K562 (cell line): ENCODE measurements around the gene SOX6. TPM values are rescaled to one million over a fixed set of nuclear protein-coding genes. Genes with fewer than 3 reads are reported as not detected.
A peak's percentile ranks its signal among the peaks of the same experiment; 100 is the strongest.

Source experiments
- ATAC-seq: fragments of 200-7000 bp; cut with Tn5 transposase; 3 replicates; pipeline ENCODE4 v1.9.1; 2020; ENCODE audit warnings: moderate library complexity
- BruUV-seq: library from RNA; stranded (reverse); fragments of 400-500 nt; replicated peaks from 2 replicates; lab custom pipeline; 2021; lab: Mats Ljungman, UMichigan
- CTCF ChIA-PET: fragments of 300-600 bp; formaldehyde crosslinking; extraction: SDS; loops from one replicate; lab custom pipeline; 2021; ENCODE audit warnings: low intra/inter-chr PET ratio; lab: Yijun Ruan, JAX
- POLR2A ChIA-PET: fragments of 300-600, 350-650 bp; sonication (Branson Sonifier 250); formaldehyde crosslinking; extraction: SDS; loops from one replicate; lab custom pipeline; 2021; ENCODE audit warnings: antibody characterized with exemption, inconsistent platforms; lab: Yijun Ruan, JAX
- DNase-seq, 4 experiments: peaks; one replicate each; pipeline versions ENCODE4 v3.0.0 to v3.0.0-alpha.2; 2011 to 2018; ENCODE audit warnings: low spot score in 3 of 4, mixed read lengths in 3 of 4; ENCODE audit errors: extremely low read depth in 1 of 4
- FAIRE-seq: peaks from 2 replicates; lab custom pipeline; 2011; peaks lifted over from hg19 to GRCh38; lab: Jason Lieb, UNC
- H2AFZ ChIP-seq: 2 replicates; pipeline ENCODE4 v1.6.0; 2011; ENCODE audit warnings: low read depth, low read length, control low read depth, inconsistent platforms
- H3K27ac ChIP-seq: fragments of 200-600 bp; 3 replicates; pipeline ENCODE4 v1.8.0; 2011; ENCODE audit warnings: low read depth, mild to moderate bottlenecking, control low read depth, inconsistent platforms, low read length, moderate library complexity, mixed read lengths; ENCODE audit errors: extremely low read depth
- H3K27me3 ChIP-seq, 2 experiments: fragments of 300-600 bp in 1 of 2; 2 replicates in 1 of 2; 3 replicates in 1 of 2; pipeline versions ENCODE4 v1.6.0 to v1.8.0; 2011; ENCODE audit warnings: inconsistent platforms in 2 of 2, low read length in 2 of 2, mild to moderate bottlenecking in 1 of 2, mixed read lengths in 1 of 2, moderate library complexity in 1 of 2; ENCODE audit not compliant: control insufficient read depth in 2 of 2, insufficient read depth in 2 of 2
- H3K36me3 ChIP-seq: fragments of 300-600 bp; 3 replicates; pipeline ENCODE4 v1.8.0; 2011; ENCODE audit warnings: mild to moderate bottlenecking, low read length, inconsistent platforms; ENCODE audit not compliant: control insufficient read depth, insufficient read depth
- H3K4me1 ChIP-seq, 2 experiments: fragments of 200-600 bp in 1 of 2; replicated peaks in 1 of 2; 2 replicates in 1 of 2; 3 replicates in 1 of 2; pipeline versions ENCODE4 v1.5.1 to v1.8.0; 2011; ENCODE audit warnings: inconsistent platforms in 2 of 2, low read length in 2 of 2, mild to moderate bottlenecking in 1 of 2, mixed read lengths in 1 of 2, moderate library complexity in 1 of 2; ENCODE audit not compliant: control insufficient read depth in 2 of 2, insufficient read depth in 2 of 2
- H3K4me2 ChIP-seq: 2 replicates; pipeline ENCODE4 v1.6.1; 2011; ENCODE audit warnings: low read length, control low read depth, inconsistent platforms, mixed read lengths; ENCODE audit not compliant: insufficient read depth
- H3K4me3 ChIP-seq: fragments of 200-600 bp; sonication (generic), shearing (Covaris generic); 2 replicates; pipeline ENCODE4 v1.5.1; 2016; ENCODE audit warnings: control low read depth, inconsistent platforms
- H3K79me2 ChIP-seq: fragments of 200-600 bp; 3 replicates; pipeline ENCODE4 v1.8.0; 2011; ENCODE audit warnings: low read length, inconsistent platforms; ENCODE audit not compliant: control insufficient read depth, insufficient read depth
- H3K9ac ChIP-seq, 2 experiments: 2 replicates each; pipeline versions ENCODE4 v1.6.0 to v1.6.1; 2011; ENCODE audit warnings: low read depth in 2 of 2, low read length in 2 of 2, control low read depth in 1 of 2, inconsistent platforms in 1 of 2, mild to moderate bottlenecking in 1 of 2, mixed read lengths in 1 of 2; ENCODE audit not compliant: insufficient read depth in 1 of 2
- H3K9me1 ChIP-seq: one replicate; pipeline ENCODE4 v1.6.0; 2011; ENCODE audit warnings: inconsistent platforms, mild to moderate bottlenecking, low read length, moderate library complexity; ENCODE audit not compliant: control insufficient read depth, insufficient read depth
- H3K9me3 ChIP-seq: replicated peaks from 2 replicates; pipeline ENCODE4 v1.5.1; 2011; ENCODE audit warnings: low read depth, low read length, inconsistent platforms; ENCODE audit not compliant: control insufficient read depth, insufficient read depth
- H4K20me1 ChIP-seq: replicated peaks from 2 replicates; pipeline ENCODE4 v1.6.1; 2011; ENCODE audit warnings: low read length, inconsistent platforms, mixed read lengths; ENCODE audit not compliant: control insufficient read depth, insufficient read depth
- BACH1 ChIP-seq: fragments of 200-800 bp; sonication (Bioruptor generic); IDR thresholded peaks from 2 replicates; pipeline ENCODE4 v1.6.1; 2016; ENCODE audit warnings: missing genetic modification characterization, missing compliant biosample characterization
- HNRNPK ChIP-seq: fragments of 200-400 bp; formaldehyde crosslinking; IDR thresholded peaks from one replicate; pipeline ENCODE4 v1.6.1; 2018; ENCODE audit warnings: mild to moderate bottlenecking, low read depth, low read length; ENCODE audit not compliant: poor library complexity, severe bottlenecking
- ILK ChIP-seq: fragments of 450-650 bp; IDR thresholded peaks from 2 replicates; pipeline ENCODE4 v1.6.1; 2016; ENCODE audit warnings: missing genetic modification characterization, low read depth, mild to moderate bottlenecking, missing compliant biosample characterization, moderate library complexity, borderline replicate concordance
- KDM2B ChIP-seq: fragments of 250-450 bp; sonication (Bioruptor Pico); IDR thresholded peaks from 2 replicates; pipeline ENCODE4 v1.8.0; 2021; ENCODE audit warnings: mild to moderate bottlenecking, moderate library complexity
- MIER1 ChIP-seq: fragments of 450-650 bp; IDR thresholded peaks from 2 replicates; pipeline ENCODE4 v1.6.1; 2016; ENCODE audit warnings: antibody characterized with exemption, mild to moderate bottlenecking, low read depth
- RAD51 ChIP-seq: fragments of 450-650 bp; IDR thresholded peaks from 2 replicates; pipeline ENCODE4 v1.7.1; 2016; ENCODE audit warnings: low read depth, mild to moderate bottlenecking, borderline replicate concordance
- RBBP5 ChIP-seq: fragments of 200-600 bp; sonication (generic); IDR thresholded peaks from 2 replicates; pipeline ENCODE4 v1.6.1; 2012; ENCODE audit warnings: borderline replicate concordance, mild to moderate bottlenecking, low read length, control low read depth, inconsistent platforms; ENCODE audit not compliant: insufficient read depth, poor library complexity, severe bottlenecking
- RBM17 ChIP-seq: fragments of 200-400 bp; formaldehyde crosslinking; IDR thresholded peaks from 2 replicates; pipeline ENCODE4 v1.6.1; 2017; ENCODE audit warnings: low read depth, mild to moderate bottlenecking, low read length, borderline replicate concordance
- RUNX1 ChIP-seq: sonication (generic); IDR thresholded peaks from 2 replicates; pipeline ENCODE4 v1.6.1; 2016; ENCODE audit warnings: antibody characterized with exemption, low read depth
- TBP ChIP-seq: optimal IDR thresholded peaks from 2 replicates; pipeline ENCODE3; 2011; ENCODE audit warnings: low read depth, low read length, improper control_type of control experiment
- TOE1 ChIP-seq, 2 experiments: fragments of 450-650 bp in 1 of 2; sonication (generic) in 1 of 2; formaldehyde crosslinking in 1 of 2; IDR thresholded peaks; 2 replicates each; pipeline versions ENCODE4 v1.7.1 to v1.8.0; 2016 to 2022; ENCODE audit warnings: borderline replicate concordance in 2 of 2, mild to moderate bottlenecking in 2 of 2, antibody characterized with exemption in 1 of 2, inconsistent platforms in 1 of 2, low read depth in 1 of 2, missing genetic modification reagents in 1 of 2, moderate library complexity in 1 of 2
- WGBS: fragments of 100-300 bp; shearing (Covaris generic); methylation state at CpG from one replicate; pipeline ENCODE4 v1.1.6; 2016; ENCODE audit warnings: low coverage, mixed read lengths; ENCODE audit not compliant: insufficient coverage; ENCODE audit errors: missing lambda C conversion rate; 5-methylcytosine and 5-hydroxymethylcytosine counted together
- in situ Hi-C: fragments of 300-500 bp; cut with MboI; formaldehyde crosslinking; loops from 4 replicates; pipeline ENCODE4 v1.15.0; 2018; ENCODE audit warnings: inconsistent platforms, mixed read lengths
- intact Hi-C: fragments of 100-400 bp; cut with micrococcal nuclease; formaldehyde crosslinking; loops from 2 replicates; pipeline ENCODE4 v1.14.2; 2022
- polyA plus RNA-seq, 8 experiments: library from polyadenylated mRNA; depleted of rRNA in 4 of 8; stranded (reverse) in 5 of 8; unstranded in 3 of 8; fragments of >200 nt; fragmentation: Nextera tagmentation in 2 of 8; fragmentation: Illumina TruSeq in 1 of 8; extraction: Ambion mirVana in 2 of 8; extraction: Trizol in 1 of 8; gene quantifications; 2 replicates each; pipeline versions ENCODE4 v1.2.1 to v1.2.3, GENCODE V29; 2011 to 2014; ENCODE audit warnings: inconsistent platforms in 1 of 8, missing spikeins in 1 of 8
- total RNA-seq, 7 experiments: library from RNA; depleted of rRNA in 6 of 7; stranded (reverse); fragments of >200 nt in 6 of 7; fragmentation: Illumina TruSeq in 2 of 7; extraction: Trizol in 2 of 7; gene quantifications; 2 replicates each; pipeline versions ENCODE4 v1.2.1 to v1.2.3, GENCODE V29; 2011 to 2021; ENCODE audit warnings: low replicate concordance in 1 of 7
- TF ChIP-seq, protein P1 (sequence below), 2 experiments: fragments of 150-350 bp in 1 of 2; IDR thresholded peaks; 2 replicates each; pipeline ENCODE4 v1.6.1; 2012 to 2016; ENCODE audit warnings: low read depth in 2 of 2, low read length in 2 of 2, mild to moderate bottlenecking in 1 of 2, moderate library complexity in 1 of 2
- TF ChIP-seq, protein P2 (sequence below): fragments of 450-650 bp; formaldehyde crosslinking; IDR thresholded peaks from 2 replicates; pipeline ENCODE4 v1.4.0; 2020; ENCODE audit warnings: mild to moderate bottlenecking, mixed read lengths
- TF ChIP-seq, protein P3 (sequence below): fragments of 200-800 bp; sonication (Bioruptor generic); IDR thresholded peaks from 2 replicates; pipeline ENCODE4 v1.6.1; 2017; ENCODE audit warnings: missing genetic modification characterization, missing compliant biosample characterization

SOX6 gene
- total and polyA plus RNA-seq, 9 of the 15 experiments (the other 6 are each of a cell fraction or from before 2014, with no cell fraction given), result 0.89 to 8.7 (median 5.7) TPM

DNA sequence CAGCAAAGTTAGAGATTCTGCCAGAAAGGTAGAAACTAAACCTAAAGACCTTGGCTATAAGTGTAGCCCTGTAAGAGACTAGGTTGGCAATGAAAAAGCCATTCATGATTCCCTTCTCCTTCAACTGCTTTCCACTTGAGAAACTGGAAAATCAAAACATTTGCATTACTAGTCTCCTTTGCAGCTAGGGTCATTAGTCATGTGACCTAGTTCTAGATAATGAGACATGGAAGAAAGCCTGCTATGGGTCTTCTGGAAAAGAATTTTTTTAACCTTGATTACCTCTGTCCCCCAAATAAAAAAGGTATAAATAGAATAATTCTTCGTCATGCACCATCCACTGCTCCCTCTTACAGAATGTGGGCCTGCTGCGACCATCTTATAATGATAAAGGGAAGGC is 80.1 kb downstream of the SOX6 start:
- no peak overlapping the region for H3K9ac ChIP-seq
- H3K36me3 ChIP-seq, result no peaks in the 10 kb centered on the region
- H3K27me3 ChIP-seq, result no peaks in the 10 kb centered on the region
- FAIRE-seq (no peak), ATAC-seq (no peak), DNase-seq (no peak)
- no peak overlapping the region for H3K4me2 ChIP-seq
- in situ Hi-C loops, result no loop called here
- no peak overlapping the region for H3K27ac ChIP-seq
- H3K9me3 ChIP-seq, result no peaks in the 10 kb centered on the region
- peaks cover 0 to 19% of the 10 kb centered on the region in 2 experiments; a peak in 2 of 5 replicates for H3K4me1 ChIP-seq
- H3K79me2 ChIP-seq, result no peaks in the 10 kb centered on the region
- ChIA-PET POLR2A (interaction anchor here (0.9 kb wide), 1 partner anchor 13 kb away, joined by 3 read pairs; no protein-coding TSS in a partner anchor), CTCF (no interaction called here)
- H4K20me1 ChIP-seq, result no peaks in the 10 kb centered on the region
- H2AFZ ChIP-seq, result no peak overlapping the region
- BruUV-seq, result no TSS peak
- WGBS, result 57% methylated on average over 2 of the region's 2 CpGs
- intact Hi-C loops, result loop anchor here (5.0 kb wide), 1 partner anchor 84 kb away; no protein-coding TSS in a partner anchor
- no peak overlapping the region for H3K4me3 ChIP-seq
- H3K9me1 ChIP-seq, result no peaks in the 10 kb centered on the region
- TF ChIP-seq RAD51 (peak; percentile 49; the same call in 1 of the 2 replicates), HNRNPK (no peak), ILK (tag) (no peak), BACH1 (tag) (no peak), TOE1 (IDR thresholded peaks at IDR 0.05; ENCODE audit: borderline replicate concordance) (peak; percentile 60; the same call in 1 of the 2 replicates), TOE1 (CRISPR knock-in tag; IDR thresholded peaks at IDR 0.05; ENCODE audit: borderline replicate concordance, low read depth) (no peak), MIER1 (no peak), RBBP5 (no peak), KDM2B (CRISPR knock-in tag) (no peak), RBM17 (no peak), TBP (no peak), RUNX1 (no peak)
- TF ChIP-seq, protein P1, sequence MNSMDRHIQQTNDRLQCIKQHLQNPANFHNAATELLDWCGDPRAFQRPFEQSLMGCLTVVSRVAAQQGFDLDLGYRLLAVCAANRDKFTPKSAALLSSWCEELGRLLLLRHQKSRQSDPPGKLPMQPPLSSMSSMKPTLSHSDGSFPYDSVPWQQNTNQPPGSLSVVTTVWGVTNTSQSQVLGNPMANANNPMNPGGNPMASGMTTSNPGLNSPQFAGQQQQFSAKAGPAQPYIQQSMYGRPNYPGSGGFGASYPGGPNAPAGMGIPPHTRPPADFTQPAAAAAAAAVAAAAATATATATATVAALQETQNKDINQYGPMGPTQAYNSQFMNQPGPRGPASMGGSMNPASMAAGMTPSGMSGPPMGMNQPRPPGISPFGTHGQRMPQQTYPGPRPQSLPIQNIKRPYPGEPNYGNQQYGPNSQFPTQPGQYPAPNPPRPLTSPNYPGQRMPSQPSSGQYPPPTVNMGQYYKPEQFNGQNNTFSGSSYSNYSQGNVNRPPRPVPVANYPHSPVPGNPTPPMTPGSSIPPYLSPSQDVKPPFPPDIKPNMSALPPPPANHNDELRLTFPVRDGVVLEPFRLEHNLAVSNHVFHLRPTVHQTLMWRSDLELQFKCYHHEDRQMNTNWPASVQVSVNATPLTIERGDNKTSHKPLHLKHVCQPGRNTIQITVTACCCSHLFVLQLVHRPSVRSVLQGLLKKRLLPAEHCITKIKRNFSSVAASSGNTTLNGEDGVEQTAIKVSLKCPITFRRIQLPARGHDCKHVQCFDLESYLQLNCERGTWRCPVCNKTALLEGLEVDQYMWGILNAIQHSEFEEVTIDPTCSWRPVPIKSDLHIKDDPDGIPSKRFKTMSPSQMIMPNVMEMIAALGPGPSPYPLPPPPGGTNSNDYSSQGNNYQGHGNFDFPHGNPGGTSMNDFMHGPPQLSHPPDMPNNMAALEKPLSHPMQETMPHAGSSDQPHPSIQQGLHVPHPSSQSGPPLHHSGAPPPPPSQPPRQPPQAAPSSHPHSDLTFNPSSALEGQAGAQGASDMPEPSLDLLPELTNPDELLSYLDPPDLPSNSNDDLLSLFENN (IDR thresholded peaks at IDR 0.05; ENCODE audit: low read depth in 2 of 2, low read length in 2 of 2), result no peak
- TF ChIP-seq, protein P2, sequence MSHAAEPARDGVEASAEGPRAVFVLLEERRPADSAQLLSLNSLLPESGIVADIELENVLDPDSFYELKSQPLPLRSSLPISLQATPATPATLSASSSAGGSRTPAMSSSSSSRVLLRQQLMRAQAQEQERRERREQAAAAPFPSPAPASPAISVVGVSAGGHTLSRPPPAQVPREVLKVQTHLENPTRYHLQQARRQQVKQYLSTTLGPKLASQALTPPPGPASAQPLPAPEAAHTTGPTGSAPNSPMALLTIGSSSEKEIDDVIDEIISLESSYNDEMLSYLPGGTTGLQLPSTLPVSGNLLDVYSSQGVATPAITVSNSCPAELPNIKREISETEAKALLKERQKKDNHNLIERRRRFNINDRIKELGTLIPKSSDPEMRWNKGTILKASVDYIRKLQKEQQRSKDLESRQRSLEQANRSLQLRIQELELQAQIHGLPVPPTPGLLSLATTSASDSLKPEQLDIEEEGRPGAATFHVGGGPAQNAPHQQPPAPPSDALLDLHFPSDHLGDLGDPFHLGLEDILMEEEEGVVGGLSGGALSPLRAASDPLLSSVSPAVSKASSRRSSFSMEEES (CRISPR knock-in tag), result peak; percentile 89
- TF ChIP-seq, protein P3, sequence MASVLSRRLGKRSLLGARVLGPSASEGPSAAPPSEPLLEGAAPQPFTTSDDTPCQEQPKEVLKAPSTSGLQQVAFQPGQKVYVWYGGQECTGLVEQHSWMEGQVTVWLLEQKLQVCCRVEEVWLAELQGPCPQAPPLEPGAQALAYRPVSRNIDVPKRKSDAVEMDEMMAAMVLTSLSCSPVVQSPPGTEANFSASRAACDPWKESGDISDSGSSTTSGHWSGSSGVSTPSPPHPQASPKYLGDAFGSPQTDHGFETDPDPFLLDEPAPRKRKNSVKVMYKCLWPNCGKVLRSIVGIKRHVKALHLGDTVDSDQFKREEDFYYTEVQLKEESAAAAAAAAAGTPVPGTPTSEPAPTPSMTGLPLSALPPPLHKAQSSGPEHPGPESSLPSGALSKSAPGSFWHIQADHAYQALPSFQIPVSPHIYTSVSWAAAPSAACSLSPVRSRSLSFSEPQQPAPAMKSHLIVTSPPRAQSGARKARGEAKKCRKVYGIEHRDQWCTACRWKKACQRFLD, result no peak
